ENCODE data around the gene FAU. TPM values are rescaled to one million over a fixed set of nuclear protein-coding genes. Genes with fewer than 3 reads are reported as not detected.
A peak's percentile ranks its signal among the peaks of the same experiment; 100 is the strongest.

The FAU gene
- total and polyA plus RNA-seq, 4 donors = 174 to 693 (median 613) TPM

Small RNAs within 50 kb of the gene (small RNA-seq; reads per million reads assigned to genes)
- gene HIGD1AP10 (ENCODE audit: low replicate concordance) (not detected), gene PDCL2P2 (ENCODE audit: low replicate concordance) (not detected), gene RNU2-23P (ENCODE audit: low replicate concordance) (2.5 reads per million, percentile 91 among the genes with 10 or more reads in this experiment)

Other genes with a start within 250 kb of the FAU start
- gene EHD1, start 243.5 kb downstream of the FAU start, total RNA-seq = 10 to 100 TPM; 40.9 to 75.8 TPM
- gene EHD1, start 243.5 kb downstream of the FAU start, polyA plus RNA-seq (ENCODE audit: insufficient read length in 2 of 2) = 100 to 1,000 TPM in 1 of 2 donors, 10 to 100 TPM in 1; 82.4 to 102 TPM
- gene ATG2A, start 204.9 kb downstream of the FAU start, total RNA-seq = 10 to 100 TPM in 1 of 2 donors, 1 to 10 TPM in 1; 8.1 to 14.7 TPM
- 10 to 100 TPM; 26.0 to 26.8 TPM for gene ATG2A, start 204.9 kb downstream of the FAU start, polyA plus RNA-seq (ENCODE audit: insufficient read length in 2 of 2)
- 10 to 100 TPM; 26.3 to 40.0 TPM for gene PPP2R5B, start 197.4 kb downstream of the FAU start, total RNA-seq
- gene PPP2R5B, start 197.4 kb downstream of the FAU start, polyA plus RNA-seq (ENCODE audit: insufficient read length in 2 of 2) = 10 to 100 TPM; 96.4 to 99.8 TPM
- 1 to 10 TPM in 1 of 2 donors, under 1 TPM in 1; 0.59 to 3.5 TPM for gene GPHA2, start 186.2 kb downstream of the FAU start, total RNA-seq
- gene GPHA2, start 186.2 kb downstream of the FAU start, polyA plus RNA-seq (ENCODE audit: insufficient read length in 2 of 2) = 1 to 10 TPM in 1 of 2 donors, not detected in 1; 1.9 TPM
- gene MAJIN, start 150.0 kb downstream of the FAU start, total RNA-seq = under 1 TPM in 1 of 2 donors, not detected in 1; 0.50 TPM
- gene MAJIN, start 150.0 kb downstream of the FAU start, polyA plus RNA-seq (ENCODE audit: insufficient read length in 2 of 2) = under 1 TPM in 1 of 2 donors, not detected in 1; 0.42 TPM
- under 1 TPM; 0.99 TPM for gene BATF2, start 125.2 kb downstream of the FAU start, total RNA-seq
- 1 to 10 TPM in 1 of 2 donors, under 1 TPM in 1; 0.76 to 1.0 TPM for gene BATF2, start 125.2 kb downstream of the FAU start, polyA plus RNA-seq (ENCODE audit: insufficient read length in 2 of 2)
- gene ARL2, start 108.0 kb downstream of the FAU start, total RNA-seq = 100 to 1,000 TPM in 1 of 2 donors, 10 to 100 TPM in 1; 75.4 to 120 TPM
- gene ARL2, start 108.0 kb downstream of the FAU start, polyA plus RNA-seq (ENCODE audit: insufficient read length in 2 of 2) = 100 to 1,000 TPM; 119 to 123 TPM
- 10 to 100 TPM; 14.4 to 25.7 TPM for gene SNX15, start 94.7 kb downstream of the FAU start, total RNA-seq
- 10 to 100 TPM; 30.6 to 32.4 TPM for gene SNX15, start 94.7 kb downstream of the FAU start, polyA plus RNA-seq (ENCODE audit: insufficient read length in 2 of 2)
- 1 to 10 TPM; 4.0 to 6.4 TPM for gene SAC3D1, start 80.9 kb downstream of the FAU start, total RNA-seq
- gene SAC3D1, start 80.9 kb downstream of the FAU start, polyA plus RNA-seq (ENCODE audit: insufficient read length in 2 of 2) = 10 to 100 TPM; 16.5 to 18.0 TPM
- gene NAALADL1, start 63.6 kb downstream of the FAU start, total RNA-seq = 10 to 100 TPM in 1 of 2 donors, 1 to 10 TPM in 1; 7.7 to 25.2 TPM
- gene NAALADL1, start 63.6 kb downstream of the FAU start, polyA plus RNA-seq (ENCODE audit: insufficient read length in 2 of 2) = 1 to 10 TPM; 5.5 to 8.1 TPM
- 1 to 10 TPM; 5.4 to 8.7 TPM for gene CDCA5, start 38.1 kb downstream of the FAU start, total RNA-seq
- 10 to 100 TPM; 14.1 to 15.0 TPM for gene CDCA5, start 38.1 kb downstream of the FAU start, polyA plus RNA-seq (ENCODE audit: insufficient read length in 2 of 2)
- gene ZFPL1, start 37.9 kb downstream of the FAU start, total RNA-seq = 10 to 100 TPM; 19.4 to 32.6 TPM
- gene ZFPL1, start 37.9 kb downstream of the FAU start, polyA plus RNA-seq (ENCODE audit: insufficient read length in 2 of 2) = 10 to 100 TPM; 35.8 to 37.6 TPM
- 100 to 1,000 TPM in 1 of 2 donors, 10 to 100 TPM in 1; 91.4 to 122 TPM for gene VPS51, start 25.9 kb downstream of the FAU start, total RNA-seq
- gene VPS51, start 25.9 kb downstream of the FAU start, polyA plus RNA-seq (ENCODE audit: insufficient read length in 2 of 2) = 100 to 1,000 TPM; 158 to 165 TPM
- gene TM7SF2, start 10.3 kb downstream of the FAU start, total RNA-seq = 10 to 100 TPM; 46.6 to 61.8 TPM
- 100 to 1,000 TPM; 104 to 118 TPM for gene TM7SF2, start 10.3 kb downstream of the FAU start, polyA plus RNA-seq (ENCODE audit: insufficient read length in 2 of 2)
- gene ZNHIT2, start 4.4 kb downstream of the FAU start, total RNA-seq = 10 to 100 TPM in 1 of 2 donors, 1 to 10 TPM in 1; 2.7 to 10.7 TPM
- gene ZNHIT2, start 4.4 kb downstream of the FAU start, polyA plus RNA-seq (ENCODE audit: insufficient read length in 2 of 2) = 10 to 100 TPM; 10.2 to 14.0 TPM
- gene MRPL49, start 187 bp upstream of the FAU start, total RNA-seq = 10 to 100 TPM; 36.7 to 55.3 TPM
- 10 to 100 TPM; 42.5 to 45.0 TPM for gene MRPL49, start 187 bp upstream of the FAU start, polyA plus RNA-seq (ENCODE audit: insufficient read length in 2 of 2)
- 10 to 100 TPM; 14.3 to 18.3 TPM for gene SYVN1, start 12.4 kb upstream of the FAU start, total RNA-seq
- 10 to 100 TPM; 44.2 to 52.6 TPM for gene SYVN1, start 12.4 kb upstream of the FAU start, polyA plus RNA-seq (ENCODE audit: insufficient read length in 2 of 2)
- gene SPDYC, start 48.1 kb upstream of the FAU start, total RNA-seq = not detected
- gene SPDYC, start 48.1 kb upstream of the FAU start, polyA plus RNA-seq (ENCODE audit: insufficient read length in 2 of 2) = under 1 TPM in 1 of 2 donors, not detected in 1; 0.17 TPM
- gene CAPN1, start 59.8 kb upstream of the FAU start, total RNA-seq = 10 to 100 TPM; 48.0 to 69.5 TPM
- gene CAPN1, start 59.8 kb upstream of the FAU start, polyA plus RNA-seq (ENCODE audit: insufficient read length in 2 of 2) = 100 to 1,000 TPM in 1 of 2 donors, 10 to 100 TPM in 1; 99.4 to 115 TPM
- 1 to 10 TPM; 7.2 to 9.1 TPM for gene POLA2, start 139.8 kb upstream of the FAU start, total RNA-seq
- 10 to 100 TPM in 1 of 2 donors, 1 to 10 TPM in 1; 9.7 to 16.2 TPM for gene POLA2, start 139.8 kb upstream of the FAU start, polyA plus RNA-seq (ENCODE audit: insufficient read length in 2 of 2)
- 1 to 10 TPM; 5.7 to 8.5 TPM for gene CDC42EP2, start 192.7 kb upstream of the FAU start, total RNA-seq
- gene CDC42EP2, start 192.7 kb upstream of the FAU start, polyA plus RNA-seq (ENCODE audit: insufficient read length in 2 of 2) = 1 to 10 TPM; 5.7 to 10.0 TPM
- gene DPF2, start 211.7 kb upstream of the FAU start, total RNA-seq = 10 to 100 TPM; 28.0 to 52.7 TPM
- gene DPF2, start 211.7 kb upstream of the FAU start, polyA plus RNA-seq (ENCODE audit: insufficient read length in 2 of 2) = 10 to 100 TPM; 72.8 to 84.0 TPM
- gene TIGD3, start 232.6 kb upstream of the FAU start, total RNA-seq = 1 to 10 TPM; 1.4 TPM
- 1 to 10 TPM; 3.4 to 3.7 TPM for gene TIGD3, start 232.6 kb upstream of the FAU start, polyA plus RNA-seq (ENCODE audit: insufficient read length in 2 of 2)

Data from spinal cord (tissue), 4 donors.